Measurements from ENCODE around the gene PRKCA.
"Not testable (repeated sequence)": the region's sequence is repeated elsewhere in the genome, so short reads cannot be mapped to it uniquely, and the experiment has no call there.

The PRKCA gene

GRCh38 chr17:66701462-66701861, 399.0 kb downstream of the PRKCA start:
- no peak overlapping the region for H3K4me3 ChIP-seq (ENCODE audit: low read depth, low read length)
- TF ChIP-seq CTCF (IDR thresholded peaks at IDR 0.05; ENCODE audit: low read depth, low read length): no peak

- H3K4me3 ChIP-seq (ENCODE audit: low read depth, low read length): no peak overlapping the region
- no peak for TF ChIP-seq CTCF (IDR thresholded peaks at IDR 0.05; ENCODE audit: low read depth, low read length)
Measured at GRCh38 chr17:66702106-66702936, 399.9 kb downstream of the PRKCA start.

- H3K4me3 ChIP-seq (ENCODE audit: low read depth, low read length): no peak overlapping the region
- TF ChIP-seq CTCF (IDR thresholded peaks at IDR 0.05; ENCODE audit: low read depth, low read length): no peak
Measured at GRCh38 chr17:66704858-66705520, 402.6 kb downstream of the PRKCA start.

GRCh38 chr17:66706851-66707450, 404.5 kb downstream of the PRKCA start:
- no peak overlapping the region for H3K4me3 ChIP-seq (ENCODE audit: low read depth, low read length)
- no peak for TF ChIP-seq CTCF (IDR thresholded peaks at IDR 0.05; ENCODE audit: low read depth, low read length)

GRCh38 chr17:66711401-66711800, 409.0 kb downstream of the PRKCA start:
- no peak overlapping the region for H3K4me3 ChIP-seq (ENCODE audit: low read depth, low read length)
- TF ChIP-seq CTCF (IDR thresholded peaks at IDR 0.05; ENCODE audit: low read depth, low read length): no peak

GRCh38 chr17:66711881-66712321, 409.5 kb downstream of the PRKCA start:
- no peak for TF ChIP-seq CTCF (IDR thresholded peaks at IDR 0.05; ENCODE audit: low read depth, low read length)
- H3K4me3 ChIP-seq (ENCODE audit: low read depth, low read length): no peak overlapping the region

- H3K4me3 ChIP-seq (ENCODE audit: low read depth, low read length): no peak overlapping the region
- no peak for TF ChIP-seq CTCF (IDR thresholded peaks at IDR 0.05; ENCODE audit: low read depth, low read length)
Measured at GRCh38 chr17:66712453-66712852, 410.0 kb downstream of the PRKCA start.

GRCh38 chr17:66713021-66713532, 410.7 kb downstream of the PRKCA start:
- not testable (repeated sequence) for H3K4me3 ChIP-seq (ENCODE audit: low read depth, low read length)

All from WI38 (cell line).